HepG2 (cell line): ENCODE measurements around the gene PARP2. TPM values are rescaled to one million over a fixed set of nuclear protein-coding genes. Genes with fewer than 3 reads are reported as not detected.

Experiments used
- ATAC-seq: fragments of 200-7000 bp; cut with Tn5 transposase; 3 replicates; pipeline ENCODE4 v1.9.1; 2020; ENCODE audit warnings: mild to moderate bottlenecking, moderate library complexity
- BruUV-seq: library from RNA; stranded (reverse); fragments of 400-500 nt; replicated peaks from 2 replicates; lab custom pipeline; 2021; lab: Mats Ljungman, UMichigan
- CTCF ChIA-PET: fragments of 300-600 bp; formaldehyde crosslinking; extraction: SDS; loops from one replicate; lab custom pipeline; 2021; ENCODE audit warnings: low total read pairs, inconsistent platforms, low intra/inter-chr PET ratio; lab: Yijun Ruan, JAX
- POLR2A ChIA-PET: fragments of 350-600 bp; sonication (Branson Sonifier 250); formaldehyde crosslinking; loops from one replicate; lab custom pipeline; 2020; ENCODE audit warnings: antibody characterized with exemption, inconsistent platforms; lab: Yijun Ruan, JAX
- DNase-seq: peaks from one replicate; pipeline ENCODE4 v3.0.0-alpha.2; 2015; ENCODE audit warnings: low spot score
- FAIRE-seq: peaks from 3 replicates; lab custom pipeline; 2011; peaks lifted over from hg19 to GRCh38; lab: Jason Lieb, UNC
- H2AFZ ChIP-seq: one replicate; pipeline ENCODE4 v1.6.1; 2011; ENCODE audit warnings: low read length, inconsistent platforms
- H3K27ac ChIP-seq: fragments of 300-600 bp; 3 replicates; pipeline ENCODE4 v1.8.0; 2011; ENCODE audit warnings: mixed run types, mild to moderate bottlenecking, mixed read lengths, low read length, inconsistent platforms; ENCODE audit not compliant: insufficient read depth; ENCODE audit errors: extremely low read length
- H3K27me3 ChIP-seq, 2 experiments: fragments of 200-600 bp in 1 of 2; 2 replicates in 1 of 2; 3 replicates in 1 of 2; pipeline versions ENCODE4 v1.6.0 to v1.8.0; 2011; ENCODE audit warnings: low read length in 2 of 2, mild to moderate bottlenecking in 2 of 2, moderate library complexity in 2 of 2, inconsistent platforms in 1 of 2; ENCODE audit not compliant: insufficient read depth in 2 of 2, control insufficient read depth in 1 of 2
- H3K36me3 ChIP-seq, 2 experiments: fragments of 200-600 bp in 1 of 2; replicated peaks in 1 of 2; 2 replicates in 1 of 2; 3 replicates in 1 of 2; pipeline versions ENCODE4 v1.5.1 to v1.8.0; 2011; ENCODE audit warnings: low read length in 2 of 2, inconsistent platforms in 1 of 2; ENCODE audit not compliant: insufficient read depth in 2 of 2, control insufficient read depth in 1 of 2
- H3K4me1 ChIP-seq: 2 replicates; pipeline ENCODE4 v1.5.1; 2012; ENCODE audit warnings: low read length, inconsistent platforms; ENCODE audit not compliant: insufficient read depth
- H3K4me2 ChIP-seq: 2 replicates; pipeline ENCODE4 v1.6.0; 2011; ENCODE audit warnings: low read depth, low read length, inconsistent platforms
- H3K4me3 ChIP-seq, 3 experiments: fragments of 200-600 bp in 1 of 3; sonication (generic), shearing (Covaris generic) in 1 of 3; replicated peaks in 1 of 3; 2 replicates each; pipeline ENCODE4 v1.5.1; 2011 to 2016; ENCODE audit warnings: low read length in 3 of 3, inconsistent platforms in 2 of 3, low read depth in 2 of 3, mild to moderate bottlenecking in 2 of 3, control low read depth in 1 of 3, mixed read lengths in 1 of 3; ENCODE audit not compliant: insufficient read depth in 1 of 3
- H3K79me2 ChIP-seq: one replicate; pipeline ENCODE4 v1.6.1; 2011; ENCODE audit warnings: low read length, inconsistent platforms; ENCODE audit not compliant: insufficient read depth
- H3K9ac ChIP-seq: 2 replicates; pipeline ENCODE4 v1.6.0; 2011; ENCODE audit warnings: mild to moderate bottlenecking, low read depth, low read length, inconsistent platforms; ENCODE audit not compliant: insufficient read depth
- H3K9me3 ChIP-seq: 2 replicates; pipeline ENCODE4 v1.5.1; 2012; ENCODE audit warnings: mild to moderate bottlenecking, low read length
- H4K20me1 ChIP-seq: 2 replicates; pipeline ENCODE4 v1.6.0; 2011; ENCODE audit warnings: inconsistent platforms, mild to moderate bottlenecking, low read length, moderate library complexity; ENCODE audit not compliant: insufficient read depth
- FOXK1 ChIP-seq: sonication (generic); formaldehyde crosslinking; IDR thresholded peaks from 2 replicates; pipeline ENCODE4 v1.4.0; 2020; ENCODE audit warnings: low read depth, missing genetic modification reagents, borderline replicate concordance
- GFI1 ChIP-seq: sonication (generic); formaldehyde crosslinking; IDR thresholded peaks from 2 replicates; pipeline ENCODE4 v1.5.0; 2020; ENCODE audit warnings: missing genetic modification reagents, mild to moderate bottlenecking, borderline replicate concordance
- KDM5A ChIP-seq: fragments of 200-600 bp; sonication (generic); IDR thresholded peaks from 2 replicates; pipeline ENCODE4 v1.7.0; 2018; ENCODE audit warnings: antibody characterized with exemption, mild to moderate bottlenecking, low read length, borderline replicate concordance
- NFE2L2 ChIP-seq: fragments of 150-350 bp; IDR thresholded peaks from 2 replicates; pipeline ENCODE4 v1.6.1; 2014; ENCODE audit warnings: low read length
- ZBTB21 ChIP-seq: sonication (generic); formaldehyde crosslinking; IDR thresholded peaks from 2 replicates; pipeline ENCODE4 v1.4.0; 2020; ENCODE audit warnings: missing genetic modification reagents
- ZBTB7A ChIP-seq: sonication (generic); formaldehyde crosslinking; IDR thresholded peaks from 2 replicates; pipeline ENCODE4 v1.8.0; 2022; ENCODE audit warnings: mild to moderate bottlenecking, missing genetic modification reagents
- ZNF75D ChIP-seq: sonication (generic); formaldehyde crosslinking; IDR thresholded peaks from 2 replicates; pipeline ENCODE4 v1.8.1; 2023; ENCODE audit warnings: missing genetic modification reagents, mild to moderate bottlenecking, borderline replicate concordance
- ZNF780A ChIP-seq: sonication (generic); formaldehyde crosslinking; IDR thresholded peaks from 2 replicates; pipeline ENCODE4 v1.8.0; 2022; ENCODE audit warnings: mild to moderate bottlenecking, missing genetic modification reagents, moderate library complexity
- WGBS: methylation state at CpG from one replicate; pipeline ENCODE4 v1.1.6; 2017; ENCODE audit warnings: low lambda C conversion rate; 5-methylcytosine and 5-hydroxymethylcytosine counted together
- in situ Hi-C: cut with HindIII; loops from 2 replicates; pipeline ENCODE4 v1.10.0; 2017; ENCODE audit warnings: low pct_unique_long_range_greater_than_20kb; ENCODE audit not compliant: extremely low pct_ligation_motif_present
- intact Hi-C: fragments of 100-400 bp; cut with micrococcal nuclease; formaldehyde crosslinking; loops from one replicate; pipeline ENCODE4 v1.10.0; 2022; ENCODE audit not compliant: unreplicated experiment
- polyA plus RNA-seq, 8 experiments: library from polyadenylated mRNA; depleted of rRNA in 3 of 8; stranded (reverse) in 7 of 8; unstranded in 1 of 8; fragments of >200 nt; fragmentation: Illumina TruSeq in 4 of 8; extraction: Trizol in 4 of 8; gene quantifications; 2 replicates each; pipeline versions ENCODE4 v1.2.1 to v1.2.3, GENCODE V29; 2011 to 2016; ENCODE audit warnings: low read depth in 4 of 8, missing spikeins in 1 of 8, mixed read lengths in 1 of 8; ENCODE audit not compliant: insufficient read depth in 1 of 8
- total RNA-seq, 5 experiments: library from RNA; depleted of rRNA; stranded (reverse); fragments of >200 nt; fragmentation: Illumina TruSeq; extraction: Trizol; gene quantifications; 2 replicates each; pipeline ENCODE4 v1.2.3, GENCODE V29; 2016; ENCODE audit warnings: low read depth in 1 of 5

PARP2 gene
- total and polyA plus RNA-seq, 2 of the 13 experiments (the other 11 are each of a cell fraction or from before 2014, with no cell fraction given): 37.3 to 38.4 TPM

GRCh38 chr14:20343862-20344220 lies 406 bp downstream of the PARP2 start:
- Histone ChIP-seq H3K79me2 (peaks cover 12% of the 10 kb centered on the region), H3K9me3 (no peaks in the 10 kb centered on the region), H3K9ac (peak overlapping the region; percentile 91), H4K20me1 (no peaks in the 10 kb centered on the region), H3K4me3 (peak overlapping the region; percentile 82 to 88 (median 86)), H3K4me1 (peaks cover 25% of the 10 kb centered on the region), H3K36me3 (peaks cover 5 to 16% of the 10 kb centered on the region in 2 experiments; a peak in 4 of 5 replicates), H2AFZ (peak overlapping the region; percentile 18), H3K27ac (peak overlapping the region; percentile 74), H3K4me2 (peak overlapping the region; percentile 70), H3K27me3 (no peaks in the 10 kb centered on the region; a peak in 1 of 5 replicates)
- intact Hi-C loops: loop anchor here (1.0 to 2.0 kb wide), 6 partner anchors 11 to 342 kb away; partner anchors contain the start of genes CCNB1IP1, PIP4P1 and TEP1
- in situ Hi-C loops: loop anchor here (25.0 kb wide), 2 partner anchors 118 to 643 kb away; partner anchors contain the start of genes APEX1, METTL17, OSGEP and PIP4P1
- ChIA-PET POLR2A (interaction anchor here (0.7 to 5.8 kb wide), 30 partner anchors 8 to 1213 kb away, joined by 3 to 139 read pairs (median 8); partner anchors contain the start of genes APEX1, CCNB1IP1, METTL3 and OSGEP), CTCF (no interaction called here)
- no peak for FAIRE-seq
- no peak for ATAC-seq
- no peak for DNase-seq
- WGBS: 4% methylated on average over 3 of the region's 3 CpGs
- TF ChIP-seq ZNF780A (CRISPR knock-in tag): 0 out of 2 replicates have a peak, but pooled peaks have one; percentile 42
- no peak for TF ChIP-seq NFE2L2
- TF ChIP-seq ZBTB7A (CRISPR knock-in tag): 0 out of 2 replicates have a peak, but pooled peaks have one; percentile 9
- peak; percentile 50; the same call in 1 of the 2 replicates for TF ChIP-seq KDM5A
- no peak for TF ChIP-seq FOXK1
- TF ChIP-seq ZBTB21 (CRISPR knock-in tag): peak; percentile 26; the same call in 1 of the 2 replicates
- TF ChIP-seq GFI1 (CRISPR knock-in tag): 0 out of 2 replicates have a peak, but pooled peaks have one; percentile 9
- 0 out of 2 replicates have a peak, but pooled peaks have one; percentile 41 for TF ChIP-seq ZNF75D (CRISPR knock-in tag)
- BruUV-seq: TSS peak; percentile 86
